Measurements from ENCODE around the gene LAMA3.
"Not testable (repeated sequence)": the region's sequence is repeated elsewhere in the genome, so short reads cannot be mapped to it uniquely, and the experiment has no call there.

Gene LAMA3

DNA sequence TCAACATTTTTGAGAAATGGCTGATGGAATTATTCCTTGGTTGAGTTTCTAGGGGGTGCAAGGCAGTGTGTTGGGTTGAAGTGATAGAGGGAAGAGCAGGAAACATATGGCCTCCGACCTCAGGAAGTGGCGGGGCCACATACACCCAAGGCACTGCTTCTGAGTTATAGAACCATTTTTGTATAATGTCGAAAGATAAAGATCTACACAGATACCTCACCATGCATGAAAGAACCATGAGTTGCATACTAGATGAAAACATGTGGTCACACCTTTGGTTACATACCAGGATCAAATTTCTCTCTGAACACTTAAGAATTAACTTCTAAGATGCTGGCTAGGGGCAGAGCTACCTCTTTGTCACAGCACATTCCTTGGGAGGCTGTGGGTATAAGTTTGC, 23.2 kb downstream of the LAMA3 start:
- DNase-seq (ENCODE audit: low read depth) = no peak
- TF ChIP-seq, protein P1, sequence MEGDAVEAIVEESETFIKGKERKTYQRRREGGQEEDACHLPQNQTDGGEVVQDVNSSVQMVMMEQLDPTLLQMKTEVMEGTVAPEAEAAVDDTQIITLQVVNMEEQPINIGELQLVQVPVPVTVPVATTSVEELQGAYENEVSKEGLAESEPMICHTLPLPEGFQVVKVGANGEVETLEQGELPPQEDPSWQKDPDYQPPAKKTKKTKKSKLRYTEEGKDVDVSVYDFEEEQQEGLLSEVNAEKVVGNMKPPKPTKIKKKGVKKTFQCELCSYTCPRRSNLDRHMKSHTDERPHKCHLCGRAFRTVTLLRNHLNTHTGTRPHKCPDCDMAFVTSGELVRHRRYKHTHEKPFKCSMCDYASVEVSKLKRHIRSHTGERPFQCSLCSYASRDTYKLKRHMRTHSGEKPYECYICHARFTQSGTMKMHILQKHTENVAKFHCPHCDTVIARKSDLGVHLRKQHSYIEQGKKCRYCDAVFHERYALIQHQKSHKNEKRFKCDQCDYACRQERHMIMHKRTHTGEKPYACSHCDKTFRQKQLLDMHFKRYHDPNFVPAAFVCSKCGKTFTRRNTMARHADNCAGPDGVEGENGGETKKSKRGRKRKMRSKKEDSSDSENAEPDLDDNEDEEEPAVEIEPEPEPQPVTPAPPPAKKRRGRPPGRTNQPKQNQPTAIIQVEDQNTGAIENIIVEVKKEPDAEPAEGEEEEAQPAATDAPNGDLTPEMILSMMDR (IDR thresholded peaks at IDR 0.05; ENCODE audit: control insufficient read depth, insufficient read depth, low read depth, low read length, missing control alignments) = no peak
- H3K4me3 ChIP-seq (ENCODE audit: control insufficient read depth, low read depth, low read length) = no peak overlapping the region

DNA sequence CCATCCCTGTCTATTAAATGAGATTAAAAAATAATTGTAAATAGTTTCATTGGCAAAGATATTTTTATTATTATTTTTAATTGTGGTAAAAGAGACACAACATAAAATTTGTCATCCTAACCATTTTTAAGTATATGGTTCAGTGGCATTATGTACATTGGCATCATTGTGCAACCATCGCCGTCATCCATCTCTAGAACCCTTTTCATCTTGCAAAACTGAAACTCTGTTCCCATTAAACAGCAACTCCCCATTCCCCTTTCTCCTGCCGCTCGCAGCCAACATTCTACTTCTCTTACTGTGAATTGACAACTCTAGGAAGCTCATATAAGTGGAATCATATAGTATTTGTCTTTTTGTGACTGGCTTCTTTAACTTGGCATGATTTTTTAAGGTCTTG, 25.3 kb downstream of the LAMA3 start:
- TF ChIP-seq, protein P1 (IDR thresholded peaks at IDR 0.05; ENCODE audit: control insufficient read depth, insufficient read depth, low read depth, low read length, missing control alignments) = no peak
- no peak overlapping the region for H3K4me3 ChIP-seq (ENCODE audit: control insufficient read depth, low read depth, low read length)
- DNase-seq (ENCODE audit: low read depth) = no peak

DNA sequence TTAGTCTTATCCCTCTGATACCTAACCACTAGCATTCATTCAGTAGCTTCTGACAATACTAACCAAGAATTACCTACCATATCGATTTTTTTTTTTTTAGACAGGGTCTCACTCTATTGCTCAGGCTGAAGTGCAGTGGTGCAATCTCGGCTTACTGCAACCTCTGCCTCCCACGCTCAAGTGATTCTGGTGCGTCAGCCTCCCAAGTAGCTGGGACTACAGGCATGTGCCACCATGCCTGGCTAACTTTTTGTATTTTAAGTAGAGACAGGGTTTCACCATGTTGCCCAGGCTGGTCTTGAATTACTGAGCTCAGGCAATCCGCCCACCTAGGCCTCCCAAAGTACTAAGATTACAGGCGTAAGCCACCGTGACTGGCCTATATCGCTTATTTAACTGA, 26.8 kb downstream of the LAMA3 start:
- H3K4me3 ChIP-seq (ENCODE audit: control insufficient read depth, low read depth, low read length); DNase-seq (ENCODE audit: low read depth): not testable (repeated sequence)

GRCh38 chr18:23716516-23716915, 27.3 kb downstream of the LAMA3 start:
- TF ChIP-seq, protein P1 (IDR thresholded peaks at IDR 0.05; ENCODE audit: control insufficient read depth, insufficient read depth, low read depth, low read length, missing control alignments) = no peak
- DNase-seq (ENCODE audit: low read depth) = no peak
- no peak overlapping the region for H3K4me3 ChIP-seq (ENCODE audit: control insufficient read depth, low read depth, low read length)

GRCh38 chr18:23716966-23717365, 27.7 kb downstream of the LAMA3 start:
- DNase-seq (ENCODE audit: low read depth) = no peak
- H3K4me3 ChIP-seq (ENCODE audit: control insufficient read depth, low read depth, low read length) = no peak overlapping the region
- TF ChIP-seq, protein P1 (IDR thresholded peaks at IDR 0.05; ENCODE audit: control insufficient read depth, insufficient read depth, low read depth, low read length, missing control alignments) = no peak

- no peak for DNase-seq (ENCODE audit: low read depth)
- TF ChIP-seq, protein P1 (IDR thresholded peaks at IDR 0.05; ENCODE audit: control insufficient read depth, insufficient read depth, low read depth, low read length, missing control alignments) = no peak
- H3K4me3 ChIP-seq (ENCODE audit: control insufficient read depth, low read depth, low read length) = no peak overlapping the region
Measured at GRCh38 chr18:23718243-23718720, 29.0 kb downstream of the LAMA3 start.

GRCh38 chr18:23718731-23719130, 29.5 kb downstream of the LAMA3 start:
- DNase-seq (ENCODE audit: low read depth) = no peak
- TF ChIP-seq, protein P1 (IDR thresholded peaks at IDR 0.05; ENCODE audit: control insufficient read depth, insufficient read depth, low read depth, low read length, missing control alignments) = no peak
- H3K4me3 ChIP-seq (ENCODE audit: control insufficient read depth, low read depth, low read length) = no peak overlapping the region

All from AG09309 (cell line).